Gastroesophageal sphincter (tissue), 4 donors: Measurements from ENCODE around the gene LDLRAD2. TPM values are rescaled to one million over a fixed set of nuclear protein-coding genes. Genes with fewer than 3 reads are reported as not detected.
A peak's percentile ranks its signal among the peaks of the same experiment; 100 is the strongest.
"Not testable (repeated sequence)": the region's sequence is repeated elsewhere in the genome, so short reads cannot be mapped to it uniquely, and the experiment has no call there.

Experiments
- ATAC-seq: fragments of 150-250 bp; one replicate; pipeline ENCODE4 v1.9.1; 2016; ENCODE audit warnings: mild to moderate bottlenecking, moderate library complexity
- H3K27ac ChIP-seq, 4 donors: fragments of 200-600 bp; sonication (generic) in 3 of 4; 1 replicate in 3 of 4; 2 replicates in 1 of 4; pipeline ENCODE4 v1.5.1; 2016 to 2019
- H3K27me3 ChIP-seq: fragments of 200-600 bp; sonication (generic); one replicate; pipeline ENCODE4 v1.5.1; 2019
- H3K36me3 ChIP-seq, 2 donors: fragments of 200-600 bp; sonication (generic); one replicate each; pipeline ENCODE4 v1.5.1; 2019; ENCODE audit warnings: control low read depth in 1 of 2
- H3K4me1 ChIP-seq, 3 donors: fragments of 200-600 bp; sonication (generic); 1 replicate in 2 of 3; 2 replicates in 1 of 3; pipeline ENCODE4 v1.5.1; 2016 to 2019; ENCODE audit warnings: control low read depth in 2 of 3
- H3K4me3 ChIP-seq, 2 donors: fragments of 200-600 bp; sonication (generic); one replicate each; pipeline ENCODE4 v1.5.1; 2019; ENCODE audit warnings: mild to moderate bottlenecking in 1 of 2, moderate library complexity in 1 of 2
- H3K9me3 ChIP-seq, 3 donors: fragments of 200-600 bp; sonication (generic); one replicate each; pipeline ENCODE4 v1.5.1; 2017 to 2019; ENCODE audit warnings: control low read depth in 2 of 3
- CTCF ChIP-seq, 4 experiments: fragments of 200-600 bp in 2 of 4; fragments of 450-650 bp in 2 of 4; sonication (generic) in 1 of 4; IDR thresholded peaks; one replicate each; pipeline ENCODE4 v1.5.1; 2017 to 2019; ENCODE audit warnings: antibody characterized with exemption in 4 of 4, mild to moderate bottlenecking in 2 of 4, moderate library complexity in 2 of 4
- EP300 ChIP-seq: sonication (generic); formaldehyde crosslinking; IDR thresholded peaks from one replicate; pipeline ENCODE4 v1.6.1; 2017; ENCODE audit warnings: antibody characterized with exemption, mild to moderate bottlenecking
- POLR2A ChIP-seq, 2 donors: fragments of 450-650 bp; IDR thresholded peaks; one replicate each; pipeline ENCODE4 v1.6.1; 2017; ENCODE audit warnings: antibody characterized with exemption in 2 of 2, mild to moderate bottlenecking in 2 of 2, moderate library complexity in 1 of 2
- POLR2AphosphoS5 ChIP-seq: sonication (generic); formaldehyde crosslinking; IDR thresholded peaks from one replicate; pipeline ENCODE4 v1.6.1; 2017; ENCODE audit warnings: antibody characterized with exemption
- WGBS, 2 donors: methylation state at CpG; one replicate each; pipeline ENCODE4 v1.1.5; 2018; ENCODE audit warnings: low coverage in 1 of 2; 5-methylcytosine and 5-hydroxymethylcytosine counted together
- total RNA-seq, 4 donors: library from RNA; depleted of rRNA; stranded (reverse); fragments of >200 nt; gene quantifications; one replicate each; pipeline ENCODE4 v1.1.0, GENCODE V29; 2016

Gene LDLRAD2
- total RNA-seq, 4 donors from 2014 or later: 0.08 TPM; not detected in 3

- Histone ChIP-seq H3K36me3 (no peaks in the 10 kb centered on the region), H3K4me3 (peak overlapping the region; percentile 81 to 100), H3K4me1 (peaks cover 0 to 39% (median 5%) of the 10 kb centered on the region in 3 donors), H3K9me3 (no peaks in the 10 kb centered on the region), H3K27ac (peak overlapping the region; percentile 95 to 100 (median 97)), H3K27me3 (no peaks in the 10 kb centered on the region)
- ATAC-seq: peak; percentile 0
- WGBS, 2 donors: 0% methylated on average over 4 to 7 of the region's 37 CpGs
- no peak for TF ChIP-seq POLR2AphosphoS5
- peak in 2 of 4 experiments; percentile 2 to 39 for TF ChIP-seq CTCF (IDR thresholded peaks at IDR 0.05)
Measured at GRCh38 chr1:21782349-21782867, 29.7 kb upstream of the LDLRAD2 start.

- ATAC-seq: peak; percentile 97
- WGBS, 2 donors: 0% methylated on average over 8 of the region's 82 CpGs; no CpG with 5 or more reads in 1 of the 2 donors
Measured at GRCh38 chr1:21782868-21783678, 29.0 kb upstream of the LDLRAD2 start, which contains the start of gene USP48. USP48 (minus strand) TSS chr1:21783149; CDS start chr1:21782957, 192 bp downstream.

GRCh38 chr1:21783679-21784603, 28.1 kb upstream of the LDLRAD2 start:
- H3K4me3 ChIP-seq: peak overlapping the region; percentile 81 to 100
- H3K36me3 ChIP-seq: no peaks in the 10 kb centered on the region
- H3K4me1 ChIP-seq: peaks cover 0 to 39% (median 5%) of the 10 kb centered on the region in 3 donors
- 52 to 63% methylated on average over 20 to 25 of the region's 32 CpGs for WGBS, 2 donors
- H3K27me3 ChIP-seq: no peaks in the 10 kb centered on the region
- TF ChIP-seq EP300 (no peak), CTCF (IDR thresholded peaks at IDR 0.05) (no peak), POLR2AphosphoS5 (no peak), POLR2A (IDR thresholded peaks at IDR 0.05) (no peak)
- no peaks in the 10 kb centered on the region for H3K9me3 ChIP-seq
- peak; percentile 5 for ATAC-seq
- peak overlapping the region; percentile 95 to 100 (median 97) for H3K27ac ChIP-seq

More at GRCh38 chr1:21782868-21783678, 29.0 kb upstream of the LDLRAD2 start, which contains the start of gene USP48:
- peaks cover 0 to 39% (median 5%) of the 10 kb centered on the region in 3 donors for H3K4me1 ChIP-seq
- H3K9me3 ChIP-seq: no peaks in the 10 kb centered on the region
- peak within 1 kb of the TSS; percentile 81 to 100 for H3K4me3 ChIP-seq
- H3K27me3 ChIP-seq: no peaks in the 10 kb centered on the region
- TF ChIP-seq POLR2A (IDR thresholded peaks at IDR 0.05) (peak; percentile 94 to 97), EP300 (no peak), POLR2AphosphoS5 (peak; percentile 99), CTCF (IDR thresholded peaks at IDR 0.05) (peak in 2 of 4 experiments; percentile 3 to 16)
- no peaks in the 10 kb centered on the region for H3K36me3 ChIP-seq
- H3K27ac ChIP-seq: peak within 1 kb of the TSS; percentile 95 to 100 (median 97)

GRCh38 chr1:21785764-21786163, 26.3 kb upstream of the LDLRAD2 start:
- not testable (repeated sequence) for H3K27ac ChIP-seq, H3K27me3 ChIP-seq, H3K9me3 ChIP-seq, H3K4me3 ChIP-seq, H3K36me3 ChIP-seq, ATAC-seq
- H3K4me1 ChIP-seq: peaks cover 0 to 25% (median 5%) of the 10 kb centered on the region in 3 donors
- 78 to 80% methylated on average over 6 to 7 of the region's 9 CpGs for WGBS, 2 donors

GRCh38 chr1:21786640-21787039, 25.4 kb upstream of the LDLRAD2 start:
- Histone ChIP-seq H3K27me3 (no peaks in the 10 kb centered on the region), H3K4me1 (peaks cover 0 to 16% (median 0%) of the 10 kb centered on the region in 3 donors), H3K4me3 (no peak overlapping the region), H3K27ac (no peak overlapping the region), H3K36me3 (no peaks in the 10 kb centered on the region), H3K9me3 (no peaks in the 10 kb centered on the region)
- ATAC-seq: no peak
- no peak for TF ChIP-seq EP300
- no peak for TF ChIP-seq CTCF (IDR thresholded peaks at IDR 0.05)
- TF ChIP-seq POLR2AphosphoS5: no peak
- no peak for TF ChIP-seq POLR2A (IDR thresholded peaks at IDR 0.05)
- WGBS, 2 donors: 69 to 82% methylated on average over 2 of the region's 2 CpGs
